Keratinocyte (primary cell): Measurements from ENCODE around the gene LSM11. TPM values are rescaled to one million over a fixed set of nuclear protein-coding genes. Genes with fewer than 3 reads are reported as not detected.

Source experiments
- DNase-seq: peaks from one replicate; pipeline ENCODE4 v3.0.0-alpha.2; 2011; ENCODE audit warnings: low read depth, missing footprints, low spot score
- FAIRE-seq: peaks from 2 replicates; lab custom pipeline; 2011; peaks lifted over from hg19 to GRCh38; lab: Jason Lieb, UNC
- H2AFZ ChIP-seq: 2 replicates; pipeline ENCODE4 v1.6.0; 2012; ENCODE audit warnings: low read length, control low read depth, inconsistent platforms; ENCODE audit not compliant: control insufficient read depth
- H3K27ac ChIP-seq: 2 replicates; pipeline ENCODE4 v1.5.1; 2011; ENCODE audit warnings: low read length; ENCODE audit not compliant: control insufficient read depth, insufficient read depth
- H3K27me3 ChIP-seq: 3 replicates; pipeline ENCODE4 v1.6.0; 2011; ENCODE audit warnings: low read length; ENCODE audit not compliant: control insufficient read depth, insufficient read depth; ENCODE audit errors: extremely low read depth
- H3K36me3 ChIP-seq, 2 experiments: 2 replicates in 1 of 2; 3 replicates in 1 of 2; pipeline ENCODE4 v1.5.1; 2011; ENCODE audit warnings: low read length in 2 of 2, mild to moderate bottlenecking in 1 of 2; ENCODE audit not compliant: control insufficient read depth in 2 of 2, insufficient read depth in 2 of 2; ENCODE audit errors: extremely low read depth in 1 of 2
- H3K4me1 ChIP-seq: 3 replicates; pipeline ENCODE4 v1.5.1; 2011; ENCODE audit warnings: low read length; ENCODE audit not compliant: control insufficient read depth, insufficient read depth; ENCODE audit errors: extremely low read depth
- H3K4me2 ChIP-seq: 3 replicates; pipeline ENCODE4 v1.6.0; 2011; ENCODE audit warnings: low read depth, low read length; ENCODE audit not compliant: control insufficient read depth, insufficient read depth; ENCODE audit errors: extremely low read depth
- H3K4me3 ChIP-seq, 3 experiments: fragments of 200-600 bp in 1 of 3; sonication (generic) in 1 of 3; 2 replicates in 2 of 3; 3 replicates in 1 of 3; pipeline ENCODE4 v1.5.1; 2011 to 2016; ENCODE audit warnings: low read length in 3 of 3, mild to moderate bottlenecking in 3 of 3, control low read depth in 2 of 3, inconsistent platforms in 1 of 3, low read depth in 1 of 3, mixed read lengths in 1 of 3, mixed run types in 1 of 3, moderate library complexity in 1 of 3; ENCODE audit not compliant: control insufficient read depth in 2 of 3, insufficient read depth in 2 of 3; ENCODE audit errors: extremely low read depth in 1 of 3
- H3K79me2 ChIP-seq: 2 replicates; pipeline ENCODE4 v1.6.0; 2012; ENCODE audit warnings: low read length; ENCODE audit not compliant: control insufficient read depth, insufficient read depth
- H3K9ac ChIP-seq: 3 replicates; pipeline ENCODE4 v1.6.0; 2011; ENCODE audit warnings: low read length; ENCODE audit not compliant: control insufficient read depth, insufficient read depth; ENCODE audit errors: extremely low read depth
- H3K9me1 ChIP-seq: 3 replicates; pipeline ENCODE4 v1.6.0; 2011; ENCODE audit warnings: low read length; ENCODE audit not compliant: control insufficient read depth, insufficient read depth; ENCODE audit errors: extremely low read depth
- H3K9me3 ChIP-seq: 2 replicates; pipeline ENCODE4 v1.5.1; 2012; ENCODE audit warnings: low read depth, low read length; ENCODE audit not compliant: control insufficient read depth
- H4K20me1 ChIP-seq: 3 replicates; pipeline ENCODE4 v1.6.0; 2011; ENCODE audit warnings: low read length; ENCODE audit not compliant: control insufficient read depth, insufficient read depth; ENCODE audit errors: extremely low read depth
- CTCF ChIP-seq, 3 experiments: IDR thresholded peaks in 1 of 3; conservative IDR thresholded peaks in 1 of 3; optimal IDR thresholded peaks in 1 of 3; 2 replicates in 2 of 3; 3 replicates in 1 of 3; pipeline versions ENCODE3 to v1.5.1; 2011; ENCODE audit warnings: low read length in 3 of 3, mild to moderate bottlenecking in 3 of 3, moderate library complexity in 2 of 3, control low read depth in 1 of 3, inconsistent platforms in 1 of 3; ENCODE audit not compliant: insufficient read depth in 2 of 3; ENCODE audit errors: extremely low read depth in 1 of 3
- EZH2 ChIP-seq: IDR thresholded peaks from one replicate; pipeline ENCODE4 v1.6.1; 2012; ENCODE audit warnings: inconsistent platforms, mild to moderate bottlenecking, low read length, moderate library complexity
- dilution Hi-C: fragments of 300-500 bp; cut with MboI; formaldehyde crosslinking; loops from one replicate; pipeline ENCODE4 v1.7.0; 2020; ENCODE audit warnings: low sequenced_read_pairs; ENCODE audit not compliant: extremely low pct_ligation_motif_present
- polyA plus RNA-seq, 5 experiments: library from polyadenylated mRNA; depleted of rRNA in 3 of 5; stranded (reverse) in 3 of 5; stranded (forward) in 1 of 5; unstranded in 1 of 5; fragments of >200 nt; gene quantifications; 1 replicate in 1 of 5; 2 replicates in 3 of 5; 3 replicates in 1 of 5; pipeline versions ENCODE4 v1.2.1 to v1.2.3, GENCODE V29; 2011 to 2012; ENCODE audit warnings: missing spikeins in 2 of 5, low read depth in 1 of 5, low replicate concordance in 1 of 5

Gene LSM11
- polyA plus RNA-seq, 1 donor (not counting 4 experiments of a cell fraction or from before 2014, with no cell fraction given) = 2.7 TPM

GRCh38 chr5:157758706-157759105, 15.2 kb downstream of the LSM11 start:
- FAIRE-seq (no peak), DNase-seq (no peak)
- no peak overlapping the region for H2AFZ ChIP-seq
- no peaks in the 10 kb centered on the region for H3K4me1 ChIP-seq
- H3K27ac ChIP-seq = no peak overlapping the region
- H3K9me1 ChIP-seq = no peaks in the 10 kb centered on the region
- no peak overlapping the region for H3K9ac ChIP-seq
- H4K20me1 ChIP-seq = no peaks in the 10 kb centered on the region
- no peak overlapping the region for H3K4me2 ChIP-seq
- dilution Hi-C loops = no loop called here
- H3K27me3 ChIP-seq = no peaks in the 10 kb centered on the region
- H3K4me3 ChIP-seq = no peak overlapping the region
- TF ChIP-seq EZH2 (no peak), CTCF (optimal IDR thresholded peaks at IDR 0.05 in 1 of 3, IDR thresholded peaks at IDR 0.05 in 1 of 3, conservative IDR thresholded peaks at IDR 0.05 in 1 of 3; ENCODE audit: extremely low read depth in 1 of 3, insufficient read depth in 2 of 3, low read length in 3 of 3) (no peak)
- no peaks in the 10 kb centered on the region for H3K79me2 ChIP-seq
- H3K9me3 ChIP-seq = no peaks in the 10 kb centered on the region
- peaks cover 8 to 10% of the 10 kb centered on the region in 2 experiments for H3K36me3 ChIP-seq

GRCh38 chr5:157761690-157762621, 18.4 kb downstream of the LSM11 start:
- Histone ChIP-seq H3K27ac (no peak overlapping the region), H3K9me1 (no peaks in the 10 kb centered on the region), H3K4me1 (no peaks in the 10 kb centered on the region), H3K4me3 (no peak overlapping the region), H3K9ac (no peak overlapping the region), H3K9me3 (no peaks in the 10 kb centered on the region), H2AFZ (peak overlapping the region; percentile 57), H3K4me2 (no peak overlapping the region), H3K36me3 (peaks cover 0 to 2% of the 10 kb centered on the region in 2 experiments), H3K79me2 (no peaks in the 10 kb centered on the region), H3K27me3 (no peaks in the 10 kb centered on the region), H4K20me1 (no peaks in the 10 kb centered on the region)
- DNase-seq (no peak), FAIRE-seq (peak; percentile 90)
- dilution Hi-C loops = no loop called here
- TF ChIP-seq CTCF (optimal IDR thresholded peaks at IDR 0.05 in 1 of 3, IDR thresholded peaks at IDR 0.05 in 1 of 3, conservative IDR thresholded peaks at IDR 0.05 in 1 of 3; ENCODE audit: extremely low read depth in 1 of 3, insufficient read depth in 2 of 3, low read length in 3 of 3) (peak; percentile 53 to 73 (median 64)), EZH2 (no peak)
